GM21367 (cell line): ENCODE results near the gene CZIB.
"Not testable (repeated sequence)": the region's sequence is repeated elsewhere in the genome, so short reads cannot be mapped to it uniquely, and the experiment has no call there.

Experiments used
- ATAC-seq: cut with Tn5 transposase; IDR thresholded peaks from one replicate; pipeline ENCODE4 v1.9.1; 2021; ENCODE audit not compliant: unreplicated experiment

The CZIB gene

DNA sequence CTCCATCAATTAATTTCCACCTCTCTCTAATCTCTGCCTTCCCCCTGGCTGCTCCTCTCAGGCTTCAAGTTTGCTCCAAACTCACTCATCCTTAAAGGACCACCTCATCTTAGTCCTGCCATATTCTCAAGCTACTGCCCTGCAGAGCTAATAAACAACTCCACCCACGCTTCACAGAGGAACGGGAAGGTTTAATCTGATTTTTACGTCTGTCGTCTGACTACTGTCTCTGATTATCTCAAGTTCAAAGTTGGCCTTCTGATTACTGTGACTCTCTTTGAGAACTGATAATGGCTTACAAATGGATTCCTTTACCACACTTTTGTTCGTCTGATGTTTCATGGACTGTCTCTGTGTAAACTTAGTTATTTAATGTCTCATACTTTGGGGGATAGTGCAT is 31.4 kb downstream of the CZIB start:
- no peak for ATAC-seq

DNA sequence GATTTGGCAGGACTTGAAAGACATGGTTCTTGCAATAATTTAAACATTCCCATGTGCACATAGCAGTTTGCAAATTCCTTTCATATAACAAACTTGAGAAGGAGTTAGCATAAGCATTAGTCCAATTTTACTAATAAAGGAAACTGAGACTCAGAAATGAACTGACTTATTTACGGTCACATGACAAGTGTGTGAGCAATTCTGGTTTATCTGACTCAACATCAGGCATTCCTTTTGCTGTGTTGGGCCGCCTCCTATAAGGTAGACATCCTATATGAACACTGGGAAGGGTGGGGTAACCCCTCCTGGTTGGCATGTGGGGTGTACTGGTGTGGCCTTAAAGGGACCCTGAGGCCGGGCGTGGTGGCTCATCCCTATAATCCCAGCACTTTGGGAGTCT is 32.3 kb downstream of the CZIB start:
- no peak for ATAC-seq

DNA sequence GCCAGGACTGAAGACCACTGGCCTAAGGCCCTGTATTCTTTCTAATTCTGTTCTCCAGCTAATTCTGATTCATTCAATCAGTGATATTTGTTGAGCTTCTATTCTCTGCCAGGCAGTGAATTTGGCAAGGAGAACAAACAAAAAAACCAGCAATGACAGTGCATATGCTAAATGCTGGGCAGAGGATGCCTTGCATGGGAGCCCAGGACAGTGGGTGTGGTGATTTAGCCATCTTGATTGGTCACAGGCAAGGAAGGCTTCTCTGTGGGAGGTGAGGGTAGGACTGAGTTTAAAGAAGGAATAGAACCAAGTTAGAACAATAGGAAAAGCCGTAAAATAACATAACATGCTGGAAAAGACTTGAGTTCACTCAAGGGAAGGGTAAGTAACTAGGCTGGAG is 33.0 kb downstream of the CZIB start:
- ATAC-seq = no peak

DNA sequence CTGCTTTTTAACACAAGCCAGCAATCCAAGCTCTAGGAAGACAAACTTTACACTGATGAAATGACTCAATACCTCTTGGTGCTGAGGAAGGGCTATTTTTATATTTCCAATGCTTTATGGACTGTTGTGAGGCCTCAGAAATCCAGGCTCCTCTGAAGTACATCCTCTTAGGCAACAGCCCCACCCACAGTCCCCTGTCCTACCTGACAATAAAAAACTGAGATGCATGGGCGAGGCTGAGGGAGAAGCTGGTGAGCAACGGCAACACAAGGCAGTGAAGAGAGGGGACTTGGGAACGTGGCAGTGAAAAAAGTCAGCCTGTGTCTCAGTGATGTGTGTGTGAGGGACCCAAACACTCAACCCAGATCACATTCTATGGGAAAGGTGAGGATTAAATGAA is 33.9 kb downstream of the CZIB start:
- no peak for ATAC-seq

DNA sequence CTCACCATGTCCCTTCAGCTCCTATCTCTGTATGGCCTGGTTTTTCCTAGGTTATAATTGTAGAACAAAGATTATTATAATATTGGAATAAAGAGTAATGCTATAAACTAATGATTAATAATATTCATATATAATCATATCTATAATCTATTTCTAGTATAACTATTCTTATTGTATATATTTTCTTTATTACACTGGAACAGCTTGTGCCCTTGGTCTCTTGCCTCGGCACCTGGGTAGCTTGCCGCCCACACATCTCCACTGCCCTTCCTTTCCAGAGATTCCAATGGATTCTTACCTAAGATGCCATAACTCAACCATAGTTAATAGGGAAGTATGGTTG is 34.5 kb downstream of the CZIB start:
- not testable (repeated sequence) for ATAC-seq

DNA sequence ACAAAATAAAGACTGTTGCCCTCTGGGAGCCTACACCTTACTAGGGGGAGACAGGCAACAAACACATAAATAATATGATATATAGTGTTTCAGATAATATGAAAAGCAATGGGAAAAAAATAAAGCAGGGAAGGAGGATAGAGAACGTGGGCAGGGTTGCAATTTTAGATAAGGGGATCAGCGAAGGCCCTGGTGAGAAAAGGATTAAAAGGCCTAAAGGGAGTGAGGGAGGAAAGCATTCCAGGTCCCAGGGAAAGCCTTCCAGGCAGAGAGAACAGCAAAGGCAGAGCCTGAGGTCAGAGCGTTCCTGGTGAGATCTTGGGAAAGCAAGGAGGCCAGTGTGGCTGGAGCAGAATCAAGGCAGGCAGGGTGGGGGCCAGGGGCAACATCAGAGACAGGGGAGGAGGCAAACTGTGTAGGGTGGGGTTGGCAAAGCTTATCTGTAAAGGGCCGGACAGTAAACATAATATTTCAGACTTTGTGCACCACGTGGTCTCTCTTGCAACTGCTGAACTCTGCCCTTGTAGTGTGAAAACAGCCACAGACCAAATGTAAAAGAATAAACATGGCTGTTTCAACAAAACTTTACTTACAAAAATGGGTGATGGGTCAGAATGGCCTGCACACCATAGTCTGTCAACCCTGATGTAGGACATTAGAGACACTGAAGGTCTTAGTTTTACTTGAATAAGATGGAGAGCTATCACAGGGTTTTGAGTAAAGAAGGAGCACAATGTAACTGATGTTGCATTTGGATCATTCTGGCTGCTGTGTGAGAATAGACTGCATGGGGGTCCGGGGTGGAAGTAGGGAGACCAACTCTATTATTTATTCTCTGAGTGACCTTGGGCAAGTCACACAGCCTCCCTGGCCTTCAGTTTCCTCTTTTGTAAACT is 37.1 kb downstream of the CZIB start:
- no peak for ATAC-seq

DNA sequence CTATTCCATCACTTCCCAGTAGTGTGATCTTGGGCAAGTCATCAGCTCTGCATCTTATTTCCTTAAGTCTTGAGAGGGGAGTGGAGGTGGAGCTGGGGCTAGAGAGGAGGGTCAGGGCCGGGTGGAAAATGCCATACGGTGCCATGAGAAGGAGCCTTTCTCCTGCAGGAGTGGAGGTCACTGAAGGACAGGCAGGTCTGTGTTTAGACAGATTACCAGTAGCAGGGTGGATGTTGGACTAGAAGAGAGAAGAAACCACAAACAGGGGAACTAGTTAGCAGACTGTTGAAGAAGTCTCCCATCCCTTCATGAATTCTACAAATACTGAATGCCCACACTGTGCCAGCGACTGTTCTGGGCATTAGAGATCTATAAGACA is 37.7 kb downstream of the CZIB start:
- ATAC-seq = no peak

DNA sequence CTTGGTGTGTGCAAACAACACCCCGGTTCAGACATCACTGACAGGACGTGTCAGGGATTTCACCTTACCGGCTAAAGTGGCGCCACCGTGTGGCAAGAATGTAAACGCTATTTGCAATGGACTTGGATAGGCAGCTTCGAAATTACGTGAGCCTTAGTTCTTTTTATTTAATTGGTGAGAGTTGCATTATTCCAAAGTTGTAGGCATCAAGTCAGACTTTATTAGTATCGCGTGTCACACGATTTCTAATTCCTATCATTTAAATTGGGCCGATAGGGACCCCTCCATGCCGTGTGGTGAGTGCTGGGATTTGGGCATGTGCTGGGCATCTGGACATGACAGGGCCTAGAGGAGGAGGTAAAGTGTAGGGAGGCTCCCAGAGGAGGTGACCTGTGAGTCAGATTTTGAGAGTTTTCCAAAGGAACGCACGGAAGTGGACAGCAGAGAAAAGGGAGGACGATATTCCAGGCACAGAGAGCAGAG is 38.3 kb downstream of the CZIB start:
- no peak for ATAC-seq

DNA sequence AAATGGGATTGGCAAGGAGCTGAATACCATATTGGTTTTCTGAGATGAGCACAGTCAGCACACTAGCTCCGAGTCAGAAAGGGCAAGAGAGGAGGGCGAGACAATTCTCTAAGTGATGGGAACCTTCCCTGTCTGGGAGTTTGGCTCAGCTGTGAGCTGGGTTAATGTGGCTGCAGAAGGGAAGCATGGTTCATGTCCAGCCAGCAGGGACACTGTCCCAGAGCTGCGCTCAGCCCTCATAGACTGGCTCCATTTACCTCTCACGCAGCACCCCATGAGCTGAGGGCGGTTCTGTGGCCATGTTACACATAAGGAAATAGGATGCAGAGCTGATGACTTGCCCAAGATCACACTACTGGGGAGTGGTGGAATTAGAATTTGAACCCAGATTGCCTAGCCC is 39.5 kb downstream of the CZIB start:
- ATAC-seq = no peak

DNA sequence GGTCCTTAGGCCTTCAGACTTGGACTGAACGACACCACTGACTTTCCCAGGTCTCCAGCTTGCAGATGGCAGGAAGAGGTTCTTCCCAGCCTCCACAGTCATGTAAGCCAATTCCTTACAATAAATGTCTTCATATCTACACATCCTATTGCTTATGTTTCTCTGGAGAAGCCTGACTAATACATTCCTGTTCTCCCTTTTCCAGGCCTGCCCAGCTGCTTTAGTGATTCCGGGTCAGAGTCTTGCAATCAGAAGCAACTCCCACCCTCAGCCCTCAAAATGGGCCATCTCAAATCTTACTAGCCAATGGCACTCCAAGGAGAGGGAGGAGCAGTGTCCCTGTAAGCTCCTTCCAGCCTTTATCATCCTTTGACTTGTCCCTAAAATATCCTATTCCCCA is 40.2 kb downstream of the CZIB start:
- ATAC-seq = no peak

DNA sequence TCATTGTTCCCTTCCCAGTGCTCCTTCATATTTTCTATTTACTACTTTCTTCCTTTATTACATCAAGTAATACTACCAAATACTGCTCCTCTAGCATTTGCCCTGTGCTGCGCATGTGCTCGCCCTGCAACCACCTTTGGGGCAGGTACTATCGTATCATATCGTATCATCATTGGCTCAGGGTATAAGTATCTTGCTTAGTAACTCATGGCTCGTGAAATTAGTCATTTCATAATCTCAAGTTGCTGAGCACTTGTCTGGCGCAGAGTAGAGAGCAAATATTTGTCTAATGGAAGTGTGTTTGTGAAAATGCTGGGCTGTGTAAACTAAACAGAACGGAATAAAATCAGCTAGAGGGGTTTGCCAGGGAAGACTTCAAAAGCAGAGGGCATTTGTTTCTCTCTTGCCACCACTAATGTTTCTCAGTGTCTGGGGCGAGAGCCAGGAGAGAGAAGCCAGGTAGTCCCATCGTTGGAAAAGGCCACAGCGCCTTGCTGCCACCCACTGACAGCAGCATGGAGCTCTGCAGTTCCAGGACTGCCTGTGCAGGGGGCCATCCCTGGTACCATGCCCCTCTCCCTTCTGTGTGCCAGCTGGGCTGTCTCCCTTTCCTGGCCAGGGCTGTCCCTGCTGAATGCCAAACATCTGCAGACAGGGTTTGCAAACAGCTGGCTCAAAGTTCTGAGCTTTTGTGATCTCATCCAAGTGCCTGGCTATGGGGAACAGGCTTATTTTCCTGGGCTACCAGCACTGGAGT is 43.8 kb downstream of the CZIB start:
- ATAC-seq = no peak

DNA sequence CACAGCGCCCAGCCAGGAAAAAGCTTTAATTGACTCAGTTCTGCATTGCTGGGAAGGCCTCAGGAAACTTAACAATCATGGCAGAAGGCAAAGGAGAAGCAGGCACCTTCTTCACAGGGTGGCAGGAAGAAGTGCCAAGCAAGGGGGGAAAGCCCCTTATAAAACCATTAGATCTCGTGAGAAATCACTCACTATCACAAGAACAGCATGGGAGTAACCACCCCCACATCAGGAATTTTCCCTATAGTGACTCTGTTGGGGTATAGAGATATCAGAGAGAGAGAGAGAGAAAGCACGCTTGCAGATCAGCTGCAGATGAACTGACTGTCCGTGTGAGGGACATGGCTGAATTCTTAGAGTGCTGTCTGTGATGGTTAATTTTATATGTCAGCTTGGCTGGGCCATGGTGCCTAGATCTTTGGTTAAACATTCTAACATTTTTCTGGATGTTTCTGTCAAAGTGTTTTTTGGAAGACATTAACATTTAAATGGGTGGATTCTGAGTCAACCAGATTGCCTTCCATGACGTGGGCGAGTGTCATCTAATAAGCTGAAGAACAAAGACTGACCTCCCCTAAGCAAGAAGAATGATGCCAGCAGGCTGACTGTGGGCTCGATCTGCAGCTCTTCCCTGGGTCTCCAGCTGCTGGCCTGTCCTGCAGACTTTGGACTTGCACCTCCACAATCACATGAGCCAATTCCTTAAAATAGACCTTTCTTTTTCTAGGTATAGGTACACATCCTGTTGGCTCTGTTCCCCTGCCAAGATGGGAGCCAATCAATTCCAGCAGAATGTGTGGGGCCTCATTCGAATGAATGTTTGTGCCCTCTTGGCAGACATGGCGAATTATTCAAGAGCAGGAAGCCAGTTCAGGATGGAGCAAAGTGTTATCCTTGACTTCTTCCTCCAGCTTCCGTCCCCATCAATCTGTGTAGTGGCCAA is 45.2 kb downstream of the CZIB start:
- ATAC-seq = no peak

DNA sequence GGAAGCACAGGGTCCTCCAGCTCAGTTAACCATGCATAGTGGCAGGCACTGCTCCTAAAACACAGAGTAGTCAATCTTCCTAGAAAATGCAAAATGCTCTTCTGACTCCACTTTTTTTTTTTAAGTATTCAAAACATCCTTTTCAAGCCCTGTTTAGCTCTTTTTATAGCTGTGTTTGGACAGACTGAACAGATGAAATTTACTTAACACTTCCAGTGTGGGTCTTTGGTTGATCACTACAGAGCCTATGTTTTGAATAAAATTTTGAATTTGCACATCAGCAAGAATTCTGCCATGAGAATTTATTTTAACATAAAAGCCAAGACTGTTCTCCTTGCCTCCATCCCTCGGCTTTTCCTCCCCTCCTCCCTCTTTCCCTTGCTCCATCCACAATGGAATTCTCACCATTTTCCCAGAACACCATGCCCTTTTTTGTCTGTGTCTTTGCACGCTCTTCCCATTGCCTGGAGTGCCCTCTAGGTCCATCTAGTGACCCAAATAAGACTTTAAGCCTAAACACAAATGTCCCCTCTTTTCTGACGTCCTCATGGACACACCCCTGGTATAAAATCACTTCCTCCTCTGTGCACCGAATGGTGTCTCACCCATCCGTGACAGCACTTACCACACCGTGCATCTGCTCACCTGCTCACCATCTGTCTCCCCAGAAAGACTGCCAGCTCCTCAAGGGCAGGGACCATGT is 47.9 kb downstream of the CZIB start:
- no peak for ATAC-seq

DNA sequence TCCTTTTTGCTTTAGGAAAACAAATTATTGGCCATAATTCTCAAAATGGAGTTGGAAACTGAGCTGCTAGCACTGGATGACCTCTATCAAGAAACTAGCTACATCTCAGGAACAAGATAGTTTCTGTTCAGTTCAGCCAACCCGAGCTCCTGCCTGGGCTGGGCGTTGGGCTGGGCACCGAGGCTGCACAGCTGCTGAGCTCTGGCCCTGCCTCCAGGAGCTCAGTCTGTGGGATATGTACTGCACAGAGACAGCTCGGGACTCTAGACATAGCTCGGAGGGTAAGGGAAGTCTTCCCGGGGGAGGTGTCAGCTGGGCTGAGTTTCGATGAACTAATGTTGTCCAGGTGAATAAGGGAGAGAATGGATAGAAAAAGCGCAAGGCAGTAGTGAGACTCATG is 53.5 kb downstream of the CZIB start:
- no peak for ATAC-seq

DNA sequence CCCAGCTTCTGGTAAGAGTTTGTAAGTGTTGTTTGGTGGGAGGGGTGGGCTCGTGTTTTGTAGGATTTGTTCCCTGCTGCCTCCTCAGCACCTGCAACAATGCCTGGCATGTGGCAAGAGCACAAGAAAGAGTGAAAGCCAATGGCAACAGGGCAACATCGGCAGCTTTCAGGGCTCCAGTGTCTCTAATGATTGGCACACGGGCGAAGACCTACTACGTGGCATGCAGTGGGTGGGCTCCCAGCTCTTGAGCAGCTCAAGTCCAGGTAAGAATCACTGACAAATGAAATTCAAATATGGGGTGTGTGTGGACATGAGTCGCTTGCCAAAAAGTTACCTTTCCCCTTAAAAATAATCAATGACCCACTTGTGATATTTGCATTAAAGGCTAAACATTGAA is 54.1 kb downstream of the CZIB start:
- ATAC-seq = no peak

DNA sequence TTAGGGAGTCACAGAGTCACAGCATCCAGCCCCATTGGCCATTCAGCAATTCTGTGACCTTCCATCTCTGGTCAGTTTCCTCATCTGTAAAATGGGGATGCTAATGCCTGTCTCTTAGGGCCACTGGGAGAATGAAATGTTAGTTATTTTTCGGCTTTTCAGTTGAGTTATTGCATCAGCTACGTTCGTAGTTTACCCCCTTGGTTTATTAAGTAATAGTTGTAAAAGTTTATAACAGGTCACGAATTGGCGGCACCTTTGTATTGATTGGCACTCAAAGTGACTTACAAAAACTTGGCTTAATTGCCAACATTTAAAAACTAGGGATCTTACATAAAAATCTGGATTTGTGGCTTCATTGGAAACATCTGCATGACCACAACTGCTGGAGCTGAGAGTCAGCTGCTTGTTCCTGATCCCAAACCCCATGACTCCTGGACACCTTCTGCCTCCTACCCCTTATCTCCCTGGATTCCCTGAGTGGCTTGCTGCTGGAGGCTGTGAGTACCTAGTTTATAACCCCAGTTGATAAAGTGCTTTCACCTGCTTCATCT is 54.9 kb downstream of the CZIB start:
- no peak for ATAC-seq
